ENCODE measurements around the gene FAM83E. TPM values are rescaled to one million over a fixed set of nuclear protein-coding genes. Genes with fewer than 3 reads are reported as not detected.

FAM83E gene
- total RNA-seq, 1 donor: 1.3 TPM

DNA sequence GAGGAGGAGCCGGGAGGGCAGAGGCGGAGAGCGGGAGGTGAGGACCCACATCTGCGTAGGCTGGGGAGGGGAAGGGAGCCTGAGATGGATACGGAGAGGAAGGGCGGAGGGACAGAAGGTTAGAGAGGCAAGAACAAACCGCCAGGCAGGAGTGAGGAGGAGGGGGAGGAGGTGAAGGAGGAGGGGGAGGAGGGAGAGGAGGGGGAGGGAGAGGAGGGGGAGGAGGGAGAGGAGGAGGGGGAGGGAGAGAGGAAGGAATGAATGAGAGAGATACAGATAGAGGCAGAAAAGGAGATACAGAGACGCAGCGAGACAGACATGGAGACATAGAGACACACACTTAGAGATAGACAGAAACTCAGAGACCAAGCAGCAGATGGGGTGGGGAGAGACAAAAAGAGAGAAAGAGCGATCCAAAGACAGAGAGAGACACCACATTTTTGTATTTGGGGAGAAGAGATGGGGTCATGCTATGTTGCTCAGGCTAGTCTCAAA is 31.9 kb upstream of the FAM83E start:
- DNase-seq (ENCODE audit: low read depth): no peak
- TF ChIP-seq, protein P1, sequence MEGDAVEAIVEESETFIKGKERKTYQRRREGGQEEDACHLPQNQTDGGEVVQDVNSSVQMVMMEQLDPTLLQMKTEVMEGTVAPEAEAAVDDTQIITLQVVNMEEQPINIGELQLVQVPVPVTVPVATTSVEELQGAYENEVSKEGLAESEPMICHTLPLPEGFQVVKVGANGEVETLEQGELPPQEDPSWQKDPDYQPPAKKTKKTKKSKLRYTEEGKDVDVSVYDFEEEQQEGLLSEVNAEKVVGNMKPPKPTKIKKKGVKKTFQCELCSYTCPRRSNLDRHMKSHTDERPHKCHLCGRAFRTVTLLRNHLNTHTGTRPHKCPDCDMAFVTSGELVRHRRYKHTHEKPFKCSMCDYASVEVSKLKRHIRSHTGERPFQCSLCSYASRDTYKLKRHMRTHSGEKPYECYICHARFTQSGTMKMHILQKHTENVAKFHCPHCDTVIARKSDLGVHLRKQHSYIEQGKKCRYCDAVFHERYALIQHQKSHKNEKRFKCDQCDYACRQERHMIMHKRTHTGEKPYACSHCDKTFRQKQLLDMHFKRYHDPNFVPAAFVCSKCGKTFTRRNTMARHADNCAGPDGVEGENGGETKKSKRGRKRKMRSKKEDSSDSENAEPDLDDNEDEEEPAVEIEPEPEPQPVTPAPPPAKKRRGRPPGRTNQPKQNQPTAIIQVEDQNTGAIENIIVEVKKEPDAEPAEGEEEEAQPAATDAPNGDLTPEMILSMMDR (IDR thresholded peaks at IDR 0.05; ENCODE audit: insufficient read depth, low read depth, low read length): no peak
- H3K4me3 ChIP-seq (ENCODE audit: low read depth, low read length): peak overlapping the region; percentile 60

DNA sequence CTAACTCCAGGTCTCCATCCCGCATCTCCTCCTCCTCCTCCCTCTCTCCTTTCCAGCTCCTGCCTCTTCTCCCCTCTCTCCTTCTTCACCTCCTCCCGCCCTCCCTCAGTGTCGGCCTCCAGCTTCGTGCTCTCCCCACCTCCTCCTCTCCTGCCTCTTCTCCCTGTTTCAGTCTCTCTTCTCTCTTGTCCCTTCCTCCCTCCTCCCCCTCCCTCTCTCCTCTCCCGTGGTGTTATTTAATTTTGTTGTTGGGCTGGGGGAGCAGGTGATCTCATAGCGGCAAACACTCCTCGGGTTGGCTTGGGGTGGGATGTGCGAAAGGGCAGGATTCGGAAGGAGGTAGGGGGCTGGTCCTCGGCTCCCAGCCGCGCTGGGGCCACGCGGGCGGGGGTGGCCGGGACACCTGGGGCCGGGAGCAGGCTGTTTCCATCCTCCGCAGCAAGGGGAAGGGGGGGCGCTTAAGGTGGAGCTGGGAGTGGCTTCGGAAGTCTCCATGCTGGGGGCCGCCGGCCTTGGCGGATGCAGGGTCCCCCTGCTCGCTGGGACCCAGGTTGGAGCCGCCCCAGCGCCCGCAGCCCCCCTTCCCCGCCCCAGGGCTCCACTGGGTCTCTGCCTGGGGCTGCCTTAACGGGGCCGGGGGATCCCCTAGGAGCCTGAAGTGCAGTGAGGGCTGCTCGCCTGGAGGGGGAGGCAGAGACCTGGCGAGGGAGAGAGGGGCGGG is 31.3 kb upstream of the FAM83E start, which contains the start of gene CA11:
Gene CA11 (minus strand): TSS at position 187 of the 721 bp plus-strand sequence. CDS start 555 bp downstream, outside the sequence.
- peak within 1 kb of the TSS; percentile 60 for H3K4me3 ChIP-seq (ENCODE audit: low read depth, low read length)
- peak; percentile 82 for DNase-seq (ENCODE audit: low read depth)
- TF ChIP-seq, protein P1 (IDR thresholded peaks at IDR 0.05; ENCODE audit: insufficient read depth, low read depth, low read length): peak; percentile 90

DNA sequence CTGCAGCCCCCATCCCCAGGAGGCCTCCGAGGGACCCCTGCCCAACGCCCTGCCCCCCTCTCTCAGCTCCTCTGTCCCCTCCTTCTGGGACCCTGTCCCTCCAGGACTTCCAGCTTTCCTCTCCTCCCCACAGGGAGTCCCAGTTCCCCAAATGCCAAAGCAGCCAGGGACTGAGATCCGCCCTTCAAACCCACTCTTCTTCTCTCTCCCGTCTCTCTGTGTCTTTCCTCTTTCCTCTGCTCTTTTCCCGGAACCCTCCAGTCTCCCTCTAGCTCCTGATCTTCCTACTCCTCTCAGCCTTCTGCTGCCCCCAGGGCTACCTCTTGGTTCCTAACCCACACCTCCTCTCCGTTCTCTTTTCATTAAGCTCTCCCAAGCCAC is 30.7 kb upstream of the FAM83E start:
- H3K4me3 ChIP-seq (ENCODE audit: low read depth, low read length): peak overlapping the region; percentile 60
- TF ChIP-seq, protein P1 (IDR thresholded peaks at IDR 0.05; ENCODE audit: insufficient read depth, low read depth, low read length): no peak
- DNase-seq (ENCODE audit: low read depth): no peak

DNA sequence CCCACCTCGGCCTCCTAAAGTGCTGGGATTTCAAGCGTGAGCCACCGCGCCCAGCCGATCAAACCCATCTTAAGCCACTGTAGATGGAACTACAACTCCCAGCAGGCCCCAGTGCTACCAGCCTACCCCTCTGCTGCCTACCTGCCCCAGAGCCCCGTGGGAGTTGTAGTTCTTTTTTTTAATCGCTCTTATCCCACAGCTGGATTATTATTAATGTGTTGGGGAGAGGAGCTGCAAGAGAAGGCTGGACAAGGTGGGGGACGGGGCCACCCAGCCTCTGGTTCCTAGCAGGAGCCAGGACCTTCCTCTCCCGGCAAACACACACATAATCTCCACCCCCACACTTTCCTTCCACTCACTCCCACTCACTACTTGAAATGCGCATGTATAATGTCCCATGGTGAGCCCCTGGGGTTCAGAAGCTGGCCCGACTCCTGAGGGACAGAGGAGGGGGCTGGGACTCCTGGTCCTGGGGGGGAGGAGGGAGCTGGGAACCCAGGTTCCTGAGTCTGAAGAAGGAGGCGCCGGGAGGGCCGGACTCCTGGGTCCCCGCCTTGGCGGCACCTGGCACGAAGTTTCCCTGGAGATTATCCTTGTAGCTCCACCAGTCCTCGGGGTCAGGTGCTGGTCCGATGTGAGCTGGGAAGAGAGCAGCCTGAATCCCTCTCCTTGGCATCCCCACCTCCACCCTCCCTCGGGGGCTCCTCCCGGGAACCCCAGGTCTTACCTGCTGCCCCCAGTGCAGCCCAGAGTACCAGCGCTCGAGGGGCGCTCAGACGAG is 30.2 kb upstream of the FAM83E start:
- H3K4me3 ChIP-seq (ENCODE audit: low read depth, low read length): peak overlapping the region; percentile 60
- TF ChIP-seq, protein P1 (IDR thresholded peaks at IDR 0.05; ENCODE audit: insufficient read depth, low read depth, low read length): no peak
- peak; percentile 72 for DNase-seq (ENCODE audit: low read depth)

DNA sequence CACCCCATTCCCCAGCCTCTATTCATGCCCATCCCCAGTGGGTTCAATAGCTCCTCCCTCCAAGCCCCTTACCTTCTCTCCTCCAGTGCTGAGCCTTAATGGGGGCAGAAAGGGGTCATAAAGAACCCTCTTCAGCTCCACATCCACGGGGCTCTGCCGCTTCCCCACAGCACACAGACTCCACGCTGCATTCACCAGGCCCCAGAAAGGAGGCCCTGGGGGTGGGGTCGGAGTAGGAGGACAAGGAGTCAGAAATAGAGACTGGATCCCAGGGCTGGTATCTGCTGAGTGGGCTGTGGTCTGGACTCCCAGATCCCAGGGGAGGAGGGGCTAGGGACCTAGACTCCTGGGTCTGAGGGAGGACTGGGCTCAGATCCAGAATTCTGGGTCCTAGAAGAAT is 29.5 kb upstream of the FAM83E start:
- DNase-seq (ENCODE audit: low read depth): no peak
- TF ChIP-seq, protein P1 (IDR thresholded peaks at IDR 0.05; ENCODE audit: insufficient read depth, low read depth, low read length): no peak

DNA sequence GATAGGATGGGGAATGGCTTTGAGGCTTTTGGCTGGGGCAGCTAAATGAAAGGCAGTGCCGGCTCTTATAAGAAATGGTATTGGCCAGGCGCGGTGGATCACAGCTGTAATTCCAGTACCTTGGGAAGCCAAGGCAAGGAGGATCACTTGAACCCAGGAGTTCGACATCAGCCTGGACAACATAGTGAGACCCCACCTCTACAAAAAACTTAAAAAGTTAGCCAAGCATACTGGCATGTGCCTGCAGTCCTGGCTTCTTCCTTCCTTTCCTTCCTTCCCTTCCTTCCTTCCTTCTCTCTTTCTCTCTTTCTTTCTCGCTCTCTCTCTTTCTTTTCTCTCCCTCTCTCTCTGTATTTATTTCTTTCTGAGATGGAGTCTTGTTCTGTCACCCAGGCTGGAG is 28.0 kb upstream of the FAM83E start:
- DNase-seq (ENCODE audit: low read depth): no peak
- no peak overlapping the region for H3K4me3 ChIP-seq (ENCODE audit: low read depth, low read length)
- TF ChIP-seq, protein P1 (IDR thresholded peaks at IDR 0.05; ENCODE audit: insufficient read depth, low read depth, low read length): no peak

More for the DNA sequence above, 29.5 kb upstream of the FAM83E start:
- H3K4me3 ChIP-seq (ENCODE audit: low read depth, low read length): no peak overlapping the region

All from fibroblast of villous mesenchyme (primary cell).